Measurements from ENCODE around the gene PCDH12. TPM values are rescaled to one million over a fixed set of nuclear protein-coding genes. Genes with fewer than 3 reads are reported as not detected.

The PCDH12 gene
- total RNA-seq, 1 experiment from 2014 or later = not detected

DNA sequence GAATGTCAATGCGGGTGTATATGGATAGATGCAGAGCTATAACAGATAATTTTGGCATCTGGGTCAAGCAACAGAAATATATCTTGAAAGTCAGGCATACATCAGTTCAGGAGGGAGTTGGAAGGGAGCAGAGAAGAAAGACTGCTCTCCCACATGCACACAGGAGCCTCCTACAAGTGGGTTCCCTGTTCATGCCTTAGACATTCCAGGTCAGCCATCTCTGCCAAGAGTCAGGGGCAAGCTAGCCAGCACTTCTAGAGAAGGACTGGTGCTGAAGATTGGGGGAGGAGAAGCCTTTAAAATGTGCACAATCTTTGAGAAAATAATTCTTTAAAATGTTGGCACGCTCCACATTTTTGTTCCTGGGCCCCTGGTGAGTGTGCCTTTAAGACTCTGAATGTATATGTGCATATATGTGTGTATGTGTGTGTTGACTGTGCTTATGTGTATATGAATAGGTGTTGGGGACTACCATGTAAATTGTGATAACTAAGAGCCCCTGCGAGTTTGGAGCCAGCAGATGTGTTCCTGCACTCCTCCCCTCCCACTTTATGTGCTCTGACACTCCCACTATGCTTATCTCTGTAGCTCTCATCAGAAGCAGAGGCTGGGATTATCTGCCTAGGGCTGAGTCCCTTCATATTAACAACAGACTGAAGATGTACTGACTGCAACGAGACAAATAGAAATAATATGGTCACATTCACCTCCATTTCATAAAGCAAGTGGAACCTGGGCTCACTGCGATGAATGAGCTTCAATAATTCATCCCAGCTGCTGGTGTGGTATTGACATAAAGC lies 55.8 kb downstream of the PCDH12 start:
- Mint-ChIP-seq H3K36me3 (ENCODE audit: insufficient read depth, unreplicated experiment) (no peaks in the 10 kb centered on the region), H3K27ac (ENCODE audit: low read depth, unreplicated experiment) (no peak overlapping the region), H3K9me3 (ENCODE audit: unreplicated experiment) (peaks cover 8% of the 10 kb centered on the region), H3K4me3 (ENCODE audit: unreplicated experiment) (no peak overlapping the region), H3K4me1 (ENCODE audit: insufficient read depth, unreplicated experiment) (no peaks in the 10 kb centered on the region), H3K27me3 (ENCODE audit: insufficient read depth, unreplicated experiment) (no peaks in the 10 kb centered on the region)
- intact Hi-C loops (cut with micrococcal nuclease) = no loop called here
- CTCF ChIA-PET = interaction anchor here (0.5 to 4.3 kb wide), 7 partner anchors 13 to 211 kb away, joined by 3 to 20 read pairs (median 4); partner anchors contain the start of gene RNF14
- BruUV-seq (replicated peaks) = no TSS peak
- POLR2A ChIA-PET = interaction anchor here (1.2 kb wide), 1 partner anchor 21 kb away, joined by 4 read pairs; the partner anchor contains the start of gene DELE1
- TF ChIP-seq CTCF (IDR thresholded peaks at IDR 0.05; ENCODE audit: unreplicated experiment) = no peak
- no peak for DNase-seq (ENCODE audit: unreplicated experiment)

- no peak for DNase-seq (ENCODE audit: unreplicated experiment)
- BruUV-seq (replicated peaks) = no TSS peak
- POLR2A ChIA-PET = interaction anchor here (1.4 kb wide), 1 partner anchor 11 kb away, joined by 4 read pairs; no protein-coding TSS in a partner anchor
- peaks cover 29% of the 10 kb centered on the region for H3K27me3 Mint-ChIP-seq (ENCODE audit: insufficient read depth, unreplicated experiment)
- no peaks in the 10 kb centered on the region for H3K4me1 Mint-ChIP-seq (ENCODE audit: insufficient read depth, unreplicated experiment)
- CTCF ChIA-PET = interaction anchor here (0.6 to 4.3 kb wide), 6 partner anchors 9 to 262 kb away, joined by 3 to 20 read pairs (median 4); partner anchors contain the start of gene RNF14
- no peak overlapping the region for H3K4me3 Mint-ChIP-seq (ENCODE audit: unreplicated experiment)
- no peaks in the 10 kb centered on the region for H3K36me3 Mint-ChIP-seq (ENCODE audit: insufficient read depth, unreplicated experiment)
- no peaks in the 10 kb centered on the region for H3K9me3 Mint-ChIP-seq (ENCODE audit: unreplicated experiment)
- no peak overlapping the region for H3K27ac Mint-ChIP-seq (ENCODE audit: low read depth, unreplicated experiment)
- no peak for TF ChIP-seq CTCF (IDR thresholded peaks at IDR 0.05; ENCODE audit: unreplicated experiment)
- intact Hi-C loops (cut with micrococcal nuclease) = no loop called here
These were observed 59.5 kb downstream of the PCDH12 start for GRCh38 chr5:141898448-141899049.

DNA sequence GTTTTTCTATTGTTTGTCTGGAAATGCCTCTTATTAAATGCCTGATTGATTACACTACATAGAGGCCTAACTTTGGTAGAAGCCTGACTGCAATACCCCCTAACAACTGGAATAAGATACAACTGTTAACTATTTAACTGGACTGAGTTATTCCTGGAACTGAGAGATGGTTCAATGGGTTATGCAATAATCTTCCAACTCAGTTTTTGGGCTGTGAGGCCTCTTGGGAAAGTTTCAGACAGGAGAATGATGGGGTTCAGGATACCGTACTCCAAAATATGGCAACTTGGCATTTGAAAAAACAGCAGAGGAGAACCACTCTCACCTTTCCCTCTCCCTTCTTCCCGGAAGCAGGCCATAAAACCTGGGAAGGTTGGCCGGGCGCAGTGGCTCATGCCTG lies 60.6 kb downstream of the PCDH12 start:
- CTCF ChIA-PET = interaction anchor here (0.5 to 2.3 kb wide), 6 partner anchors 16 to 519 kb away, joined by 5 to 15 read pairs (median 7); no protein-coding TSS in a partner anchor
- Mint-ChIP-seq H3K4me3 (ENCODE audit: unreplicated experiment) (no peak overlapping the region), H3K9me3 (ENCODE audit: unreplicated experiment) (no peaks in the 10 kb centered on the region), H3K27me3 (ENCODE audit: insufficient read depth, unreplicated experiment) (peaks cover 30% of the 10 kb centered on the region), H3K27ac (ENCODE audit: low read depth, unreplicated experiment) (no peak overlapping the region), H3K4me1 (ENCODE audit: insufficient read depth, unreplicated experiment) (no peaks in the 10 kb centered on the region), H3K36me3 (ENCODE audit: insufficient read depth, unreplicated experiment) (no peaks in the 10 kb centered on the region)
- no TSS peak for BruUV-seq (replicated peaks)
- POLR2A ChIA-PET = interaction anchor here (0.6 to 1.1 kb wide), 2 partner anchors 9 to 202 kb away, joined by 3 read pairs; no protein-coding TSS in a partner anchor
- DNase-seq (ENCODE audit: unreplicated experiment) = no peak
- no peak for TF ChIP-seq CTCF (IDR thresholded peaks at IDR 0.05; ENCODE audit: unreplicated experiment)
- intact Hi-C loops (cut with micrococcal nuclease) = no loop called here

Other genes starting within 250 kb of the PCDH12 start
- gene PCDH1, start 79.8 kb downstream of the PCDH12 start, total RNA-seq (2022) = 9.9 and 15.7 TPM in 2 replicates
- 88.1 and 91.3 TPM in 2 replicates for gene DELE1, start 34.3 kb downstream of the PCDH12 start, total RNA-seq (2022)
- 78.0 and 81.3 TPM in 2 replicates for gene RNF14, start 10.9 kb upstream of the PCDH12 start, total RNA-seq (2022)
- gene GNPDA1, start 54.8 kb upstream of the PCDH12 start, total RNA-seq (2022) = 36.1 and 60.9 TPM in 2 replicates
- gene NDFIP1, start 150.6 kb upstream of the PCDH12 start, total RNA-seq (2022) = 50.8 and 61.6 TPM in 2 replicates